ENCODE measurements around the gene RAI14.

Gene RAI14

GRCh38 chr5:34676416-34676815, 20.3 kb downstream of the RAI14 start:
- no peak overlapping the region for H3K4me3 ChIP-seq (ENCODE audit: low read length)
- no peaks in the 10 kb centered on the region for H3F3A ChIP-seq (ENCODE audit: control insufficient read depth, insufficient read depth)
- no peaks in the 10 kb centered on the region for H3K9me3 ChIP-seq (ENCODE audit: control insufficient read depth, insufficient read depth, low read length)
- no peak for TF ChIP-seq CTCF (IDR thresholded peaks at IDR 0.05; ENCODE audit: low read depth, low read length, poor library complexity, severe bottlenecking)
- no peaks in the 10 kb centered on the region for H3K4me1 ChIP-seq (ENCODE audit: control insufficient read depth, low read length)
- H3K36me3 ChIP-seq (ENCODE audit: control insufficient read depth, low read length) = no peaks in the 10 kb centered on the region
- H3K27ac ChIP-seq (ENCODE audit: low read depth, low read length) = no peak overlapping the region
- H4K20me1 ChIP-seq (ENCODE audit: control insufficient read depth, insufficient read depth, low read depth, low read length) = no peaks in the 10 kb centered on the region
- no peaks in the 10 kb centered on the region for H3K9me2 ChIP-seq (replicated peaks; ENCODE audit: control insufficient read depth, low read length)
- no peaks in the 10 kb centered on the region for H3K27me3 ChIP-seq (ENCODE audit: control insufficient read depth, low read length)
- no peak overlapping the region for H3K4me2 ChIP-seq (ENCODE audit: low read length)
- no peaks in the 10 kb centered on the region for H3K79me2 ChIP-seq (ENCODE audit: control insufficient read depth, low read length)

- Histone ChIP-seq H3K9me3 (ENCODE audit: control insufficient read depth, insufficient read depth, low read length) (no peaks in the 10 kb centered on the region), H3K4me1 (ENCODE audit: control insufficient read depth, low read length) (no peaks in the 10 kb centered on the region), H4K20me1 (ENCODE audit: control insufficient read depth, insufficient read depth, low read depth, low read length) (no peaks in the 10 kb centered on the region), H3K9me2 (replicated peaks; ENCODE audit: control insufficient read depth, low read length) (no peaks in the 10 kb centered on the region), H3K4me2 (ENCODE audit: low read length) (no peak overlapping the region), H3K27ac (ENCODE audit: low read depth, low read length) (no peak overlapping the region), H3K36me3 (ENCODE audit: control insufficient read depth, low read length) (no peaks in the 10 kb centered on the region), H3K79me2 (ENCODE audit: control insufficient read depth, low read length) (no peaks in the 10 kb centered on the region), H3K27me3 (ENCODE audit: control insufficient read depth, low read length) (no peaks in the 10 kb centered on the region), H3K4me3 (ENCODE audit: low read length) (no peak overlapping the region), H3F3A (ENCODE audit: control insufficient read depth, insufficient read depth) (no peaks in the 10 kb centered on the region)
- TF ChIP-seq EZH2phosphoT487 (IDR thresholded peaks at IDR 0.05; ENCODE audit: borderline replicate concordance, low read length) (no peak), CTCF (IDR thresholded peaks at IDR 0.05; ENCODE audit: low read depth, low read length, poor library complexity, severe bottlenecking) (no peak)
Observed at GRCh38 chr5:34677428-34677827, 21.3 kb downstream of the RAI14 start.

- H3K4me2 ChIP-seq (ENCODE audit: low read length) = no peak overlapping the region
- H3K9me3 ChIP-seq (ENCODE audit: control insufficient read depth, insufficient read depth, low read length) = no peaks in the 10 kb centered on the region; the same call in 1 of the 2 replicates
- H3K4me1 ChIP-seq (ENCODE audit: control insufficient read depth, low read length) = no peaks in the 10 kb centered on the region
- TF ChIP-seq CTCF (IDR thresholded peaks at IDR 0.05; ENCODE audit: low read depth, low read length, poor library complexity, severe bottlenecking) (no peak), EZH2phosphoT487 (IDR thresholded peaks at IDR 0.05; ENCODE audit: borderline replicate concordance, low read length) (no peak)
- H3K36me3 ChIP-seq (ENCODE audit: control insufficient read depth, low read length) = no peaks in the 10 kb centered on the region
- no peaks in the 10 kb centered on the region for H3K27me3 ChIP-seq (ENCODE audit: control insufficient read depth, low read length)
- H4K20me1 ChIP-seq (ENCODE audit: control insufficient read depth, insufficient read depth, low read depth, low read length) = no peaks in the 10 kb centered on the region
- no peaks in the 10 kb centered on the region for H3F3A ChIP-seq (ENCODE audit: control insufficient read depth, insufficient read depth)
- no peak overlapping the region for H3K27ac ChIP-seq (ENCODE audit: low read depth, low read length)
- no peaks in the 10 kb centered on the region for H3K9me2 ChIP-seq (replicated peaks; ENCODE audit: control insufficient read depth, low read length)
- H3K79me2 ChIP-seq (ENCODE audit: control insufficient read depth, low read length) = no peaks in the 10 kb centered on the region
- H3K4me3 ChIP-seq (ENCODE audit: low read length) = no peak overlapping the region
Observed at GRCh38 chr5:34680896-34681295, 24.8 kb downstream of the RAI14 start.
